Thyroid gland (tissue), 4 donors: ENCODE results near the gene PDE3A. TPM values are rescaled to one million over a fixed set of nuclear protein-coding genes. Genes with fewer than 3 reads are reported as not detected.

Experiments used
- DNase-seq, 2 donors: peaks; one replicate each; pipeline ENCODE4 v3.0.0-alpha.2; 2019
- H3K27ac ChIP-seq, 3 donors: fragments of 200-600 bp; sonication (generic); 1 replicate in 2 of 3; 2 replicates in 1 of 3; pipeline ENCODE4 v1.5.1; 2016 to 2019; ENCODE audit warnings: mild to moderate bottlenecking in 1 of 3, moderate library complexity in 1 of 3
- H3K27me3 ChIP-seq: fragments of 200-600 bp; sonication (generic); one replicate; pipeline ENCODE4 v1.5.1; 2019
- H3K36me3 ChIP-seq, 2 donors: fragments of 200-600 bp; sonication (generic); one replicate each; pipeline ENCODE4 v1.5.1; 2016 to 2019
- H3K4me1 ChIP-seq, 2 donors: fragments of 200-600 bp; sonication (generic); one replicate each; pipeline ENCODE4 v1.5.1; 2017 to 2019
- H3K4me3 ChIP-seq, 3 donors: fragments of 200-600 bp; sonication (generic); replicated peaks in 1 of 3; 1 replicate in 2 of 3; 2 replicates in 1 of 3; pipeline ENCODE4 v1.5.1; 2016; ENCODE audit warnings: mild to moderate bottlenecking in 1 of 3
- H3K9me3 ChIP-seq: fragments of 200-600 bp; sonication (generic); one replicate; pipeline ENCODE4 v1.5.1; 2017
- CTCF ChIP-seq, 6 experiments: fragments of 200-600 bp in 3 of 6; fragments of 450-650 bp in 3 of 6; sonication (generic) in 3 of 6; IDR thresholded peaks; one replicate each; pipeline ENCODE4 v1.5.1; 2016 to 2019; ENCODE audit warnings: antibody characterized with exemption in 6 of 6, mild to moderate bottlenecking in 2 of 6, inconsistent platforms in 1 of 6, moderate library complexity in 1 of 6
- POLR2A ChIP-seq, 2 donors: fragments of 450-650 bp; IDR thresholded peaks; one replicate each; pipeline ENCODE4 v1.6.1; 2017; ENCODE audit warnings: antibody characterized with exemption in 2 of 2, mild to moderate bottlenecking in 2 of 2, moderate library complexity in 1 of 2
- WGBS, 2 donors: methylation state at CpG; one replicate each; pipeline ENCODE4 v1.1.5; 2017; 5-methylcytosine and 5-hydroxymethylcytosine counted together
- intact Hi-C: fragments of 100-400 bp; cut with DNase I; formaldehyde crosslinking; loops from one replicate; pipeline ENCODE4 v1.15.1; 2023
- total RNA-seq, 4 donors: library from RNA; depleted of rRNA; stranded (reverse); fragments of >200 nt; gene quantifications; one replicate each; pipeline ENCODE4 v1.2.3, GENCODE V29; 2016

Gene PDE3A
- total RNA-seq, 4 donors from 2014 or later = 2.8 to 9.9 (median 6.7) TPM

DNA sequence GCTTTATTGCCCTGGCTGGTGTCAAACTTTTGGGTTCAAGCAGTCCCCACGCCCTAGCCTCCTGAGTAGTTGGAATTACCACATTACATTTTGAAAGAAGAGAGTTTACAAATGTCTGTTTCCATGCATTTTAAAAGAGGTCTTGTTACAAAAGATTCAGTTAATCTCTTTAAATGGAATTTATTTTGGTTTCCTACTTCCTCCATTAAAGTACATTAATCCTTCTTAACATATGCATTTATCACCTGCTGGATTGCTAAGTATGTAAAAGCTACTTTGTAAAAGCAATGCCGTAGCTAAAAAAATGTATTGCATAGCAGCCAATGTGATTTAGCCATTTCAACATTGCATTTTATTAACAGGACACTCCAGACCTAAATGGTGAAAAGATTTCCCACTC, 80.4 kb downstream of the PDE3A start:
- intact Hi-C loops = no loop called here
- WGBS, 2 donors = 88 to 89% methylated on average over 2 of the region's 2 CpGs
- Histone ChIP-seq H3K4me1 (no peaks in the 10 kb centered on the region), H3K9me3 (no peaks in the 10 kb centered on the region), H3K4me3 (no peak overlapping the region), H3K27ac (no peak overlapping the region), H3K27me3 (no peaks in the 10 kb centered on the region), H3K36me3 (no peaks in the 10 kb centered on the region)
- no peak for TF ChIP-seq POLR2A (IDR thresholded peaks at IDR 0.05)
- no peak for TF ChIP-seq CTCF (IDR thresholded peaks at IDR 0.05)
- no peak for DNase-seq

- no peaks in the 10 kb centered on the region for H3K9me3 ChIP-seq
- TF ChIP-seq POLR2A (IDR thresholded peaks at IDR 0.05) (no peak), CTCF (IDR thresholded peaks at IDR 0.05) (no peak)
- no peak overlapping the region for H3K27ac ChIP-seq
- H3K4me1 ChIP-seq = no peaks in the 10 kb centered on the region
- 83 to 85% methylated on average over 2 of the region's 2 CpGs for WGBS, 2 donors
- no peak overlapping the region for H3K4me3 ChIP-seq
- intact Hi-C loops = loop anchor here (10.0 kb wide), 1 partner anchor 144 kb away; no protein-coding TSS in a partner anchor
- DNase-seq = no peak
- H3K27me3 ChIP-seq = no peaks in the 10 kb centered on the region
- no peaks in the 10 kb centered on the region for H3K36me3 ChIP-seq
Observed at GRCh38 chr12:20450591-20451180, 82.3 kb downstream of the PDE3A start.

DNA sequence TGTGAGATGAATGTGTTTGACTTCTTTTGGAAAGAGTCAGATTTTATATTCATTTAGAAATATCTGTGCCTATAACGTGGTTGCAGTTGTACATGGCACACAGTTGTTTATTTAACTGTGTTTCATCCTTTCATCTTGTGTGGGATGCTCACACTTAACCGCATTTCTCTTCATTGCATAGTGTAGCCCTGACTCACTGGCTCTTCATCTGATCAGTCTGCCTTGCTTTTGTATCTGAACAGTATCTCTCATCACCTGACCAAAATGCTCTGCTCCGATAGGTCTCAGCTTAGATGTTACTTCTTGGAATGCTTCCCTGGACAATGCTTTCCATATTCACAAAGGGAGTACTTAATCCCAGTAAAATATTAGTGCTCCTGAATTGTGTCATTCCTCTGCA, 83.4 kb downstream of the PDE3A start:
- intact Hi-C loops = loop anchor here (10.0 kb wide), 1 partner anchor 143 kb away; no protein-coding TSS in a partner anchor
- H3K27ac ChIP-seq = no peak overlapping the region
- H3K36me3 ChIP-seq = no peaks in the 10 kb centered on the region
- TF ChIP-seq POLR2A (IDR thresholded peaks at IDR 0.05) = no peak
- no peak for TF ChIP-seq CTCF (IDR thresholded peaks at IDR 0.05)
- no peak for DNase-seq
- no peaks in the 10 kb centered on the region for H3K4me1 ChIP-seq
- no peaks in the 10 kb centered on the region for H3K27me3 ChIP-seq
- H3K4me3 ChIP-seq = no peak overlapping the region
- H3K9me3 ChIP-seq = no peaks in the 10 kb centered on the region
- WGBS, 2 donors = 80 to 85% methylated on average over 3 of the region's 3 CpGs

DNA sequence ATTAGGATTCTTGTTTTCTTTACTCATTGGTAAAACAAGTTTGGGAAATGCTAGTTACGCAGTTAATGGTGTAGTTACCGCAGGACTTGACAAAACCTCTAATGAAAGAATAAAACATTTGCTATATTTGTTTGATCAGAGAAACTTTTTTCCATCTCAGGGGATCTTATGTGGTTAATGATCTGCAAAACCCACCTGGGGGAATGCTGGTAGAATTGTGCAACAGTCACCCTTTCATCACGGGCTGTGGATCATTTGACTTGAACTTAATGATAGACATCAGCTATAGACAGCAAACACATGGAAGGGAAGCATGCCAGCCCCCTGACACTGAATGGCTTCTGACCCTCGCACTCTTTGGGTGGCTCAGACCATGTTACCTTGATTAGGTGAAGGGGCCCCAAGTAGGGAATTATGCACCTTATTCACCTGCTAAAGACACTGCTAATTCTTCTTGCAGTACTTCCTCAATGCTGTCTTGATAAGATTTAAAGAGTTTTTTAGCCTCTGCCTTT, 84.2 kb downstream of the PDE3A start:
- Histone ChIP-seq H3K36me3 (no peaks in the 10 kb centered on the region), H3K4me3 (no peak overlapping the region), H3K27ac (no peak overlapping the region), H3K27me3 (no peaks in the 10 kb centered on the region), H3K4me1 (no peaks in the 10 kb centered on the region), H3K9me3 (no peaks in the 10 kb centered on the region)
- DNase-seq = no peak
- intact Hi-C loops = loop anchor here (10.0 kb wide), 1 partner anchor 142 kb away; no protein-coding TSS in a partner anchor
- WGBS, 2 donors = 71 to 80% methylated on average over 4 of the region's 4 CpGs
- TF ChIP-seq POLR2A (IDR thresholded peaks at IDR 0.05) (no peak), CTCF (IDR thresholded peaks at IDR 0.05) (no peak)

- TF ChIP-seq POLR2A (IDR thresholded peaks at IDR 0.05) (no peak), CTCF (IDR thresholded peaks at IDR 0.05) (no peak)
- WGBS, 2 donors = 92% methylated on average over 6 of the region's 6 CpGs
- Histone ChIP-seq H3K9me3 (no peaks in the 10 kb centered on the region), H3K27me3 (no peaks in the 10 kb centered on the region), H3K36me3 (no peaks in the 10 kb centered on the region), H3K4me3 (no peak overlapping the region), H3K4me1 (no peaks in the 10 kb centered on the region), H3K27ac (no peak overlapping the region)
- DNase-seq = no peak
- intact Hi-C loops = loop anchor here (10.0 kb wide), 1 partner anchor 141 kb away; no protein-coding TSS in a partner anchor
Observed at GRCh38 chr12:20453756-20454310, 85.5 kb downstream of the PDE3A start.
